ENCODE data around the gene PDE4A.
"Not testable (repeated sequence)": the region's sequence is repeated elsewhere in the genome, so short reads cannot be mapped to it uniquely, and the experiment has no call there.

Gene PDE4A

DNA sequence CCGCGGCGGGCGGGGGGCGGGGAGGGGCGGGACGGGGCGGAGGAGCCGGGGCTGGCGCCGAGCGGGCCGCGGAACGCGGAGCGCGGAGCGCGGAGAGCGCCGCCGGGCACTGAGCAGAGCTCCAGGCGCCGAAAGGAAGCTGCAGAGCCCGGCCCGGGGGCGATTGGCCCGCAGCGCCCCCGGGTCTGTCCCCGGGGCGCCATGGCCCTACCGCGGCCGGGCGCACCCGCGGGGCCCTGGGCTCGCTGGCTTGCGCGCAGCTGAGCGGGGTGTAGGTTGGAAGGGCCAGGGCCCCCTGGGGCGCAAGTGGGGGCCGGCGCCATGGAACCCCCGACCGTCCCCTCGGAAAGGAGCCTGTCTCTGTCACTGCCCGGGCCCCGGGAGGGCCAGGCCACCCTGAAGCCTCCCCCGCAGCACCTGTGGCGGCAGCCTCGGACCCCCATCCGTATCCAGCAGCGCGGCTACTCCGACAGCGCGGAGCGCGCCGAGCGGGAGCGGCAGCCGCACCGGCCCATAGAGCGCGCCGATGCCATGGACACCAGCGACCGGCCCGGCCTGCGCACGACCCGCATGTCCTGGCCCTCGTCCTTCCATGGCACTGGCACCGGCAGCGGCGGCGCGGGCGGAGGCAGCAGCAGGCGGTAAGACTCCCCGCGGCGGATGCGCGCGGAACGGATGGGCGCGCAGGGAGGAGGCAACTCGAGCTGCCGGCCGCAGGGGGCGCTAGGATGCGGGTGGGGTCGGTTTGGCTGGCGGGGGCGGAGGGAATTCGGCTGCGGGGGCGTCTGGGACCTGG is at the start of gene PDE4A:
Gene PDE4A, plus strand, starts transcription at position 95 of the 796 bp plus-strand sequence. Its CDS starts 227 bp downstream, at position 322.
- peak; percentile 46 for DNase-seq (ENCODE audit: low read depth)

DNA sequence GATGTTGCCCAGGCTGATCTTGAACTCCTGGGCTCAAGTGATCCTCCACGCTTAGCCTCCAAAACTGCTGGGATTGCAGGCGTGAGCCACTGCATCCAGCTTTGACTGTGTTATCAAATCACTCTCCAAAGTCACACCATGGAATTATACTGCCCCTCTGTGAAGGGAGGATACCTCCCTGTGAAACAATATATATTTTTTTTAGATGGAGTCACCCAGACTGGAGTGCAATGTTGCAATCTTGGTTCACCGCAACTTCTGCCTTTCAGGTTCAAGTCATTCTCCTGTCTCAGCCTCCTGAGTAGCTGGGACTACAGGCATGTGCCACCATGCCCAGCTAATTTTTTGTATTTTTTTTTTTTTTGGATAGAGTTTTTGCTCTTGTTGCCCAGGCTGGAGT is 47.6 kb upstream of the PDE4A start:
- no peak for DNase-seq (ENCODE audit: low read depth)

DNA sequence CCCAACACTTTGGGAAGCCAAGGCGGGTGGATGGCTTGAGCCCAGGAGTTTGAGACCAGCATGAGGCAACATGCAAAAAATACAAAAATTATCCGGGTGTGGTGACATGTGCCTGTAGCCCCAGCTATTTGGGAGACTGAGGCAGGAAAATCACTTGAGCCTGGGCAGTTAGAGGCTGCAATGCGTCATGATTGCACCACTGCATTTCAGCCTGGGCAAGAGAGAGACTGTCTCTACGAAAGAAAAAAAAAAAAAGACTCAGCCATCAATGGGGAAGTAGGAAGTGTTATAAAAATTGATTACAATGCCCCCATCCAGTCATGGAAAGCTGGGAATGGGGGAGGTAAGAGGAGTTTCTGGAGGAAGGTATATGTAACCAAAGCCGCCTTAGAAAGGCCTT is 45.4 kb upstream of the PDE4A start:
- DNase-seq (ENCODE audit: low read depth), result no peak

DNA sequence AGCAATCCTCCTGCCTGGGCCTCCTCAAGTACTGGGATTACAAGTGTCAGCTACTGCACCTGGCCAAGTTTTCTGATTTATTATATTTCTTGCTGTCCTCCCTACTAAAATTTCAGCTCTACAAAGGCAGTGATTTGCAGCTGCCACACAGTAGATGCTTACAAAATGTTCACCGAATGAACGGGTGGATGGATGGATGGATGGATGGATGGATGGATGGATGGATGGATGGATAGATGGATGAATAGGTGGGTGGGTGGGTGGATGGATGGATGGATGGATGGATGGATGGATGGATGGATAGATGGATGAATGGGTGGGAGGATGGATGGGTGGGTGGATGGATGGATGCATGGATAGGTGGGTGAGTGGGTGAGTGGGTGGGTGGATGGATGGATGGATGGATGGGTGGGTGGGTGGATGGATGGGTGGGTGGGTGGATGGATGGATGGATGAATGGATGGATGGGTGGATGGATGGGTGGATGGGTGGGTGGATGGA is 43.1 kb upstream of the PDE4A start:
- DNase-seq (ENCODE audit: low read depth), result not testable (repeated sequence)

DNA sequence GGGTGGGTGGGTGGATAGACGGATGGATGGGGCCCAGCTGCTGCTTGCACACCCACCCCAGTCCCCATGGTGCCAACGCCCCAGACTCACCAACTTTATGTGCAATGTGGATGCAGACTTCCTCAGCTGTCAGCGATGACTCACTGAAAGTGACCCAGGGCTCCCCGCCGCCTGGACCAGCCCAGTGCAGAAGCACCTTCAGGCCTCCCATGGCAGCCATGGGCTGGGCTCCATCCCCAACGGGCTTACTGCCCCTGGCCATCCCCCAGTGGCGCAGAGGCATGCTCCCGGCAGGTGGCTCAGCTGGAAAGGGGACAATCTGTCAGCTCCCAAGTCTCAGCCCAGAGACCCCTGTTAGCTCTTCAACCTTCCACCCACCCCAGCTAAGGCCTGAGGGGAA is 42.2 kb upstream of the PDE4A start:
- DNase-seq (ENCODE audit: low read depth), result no peak

DNA sequence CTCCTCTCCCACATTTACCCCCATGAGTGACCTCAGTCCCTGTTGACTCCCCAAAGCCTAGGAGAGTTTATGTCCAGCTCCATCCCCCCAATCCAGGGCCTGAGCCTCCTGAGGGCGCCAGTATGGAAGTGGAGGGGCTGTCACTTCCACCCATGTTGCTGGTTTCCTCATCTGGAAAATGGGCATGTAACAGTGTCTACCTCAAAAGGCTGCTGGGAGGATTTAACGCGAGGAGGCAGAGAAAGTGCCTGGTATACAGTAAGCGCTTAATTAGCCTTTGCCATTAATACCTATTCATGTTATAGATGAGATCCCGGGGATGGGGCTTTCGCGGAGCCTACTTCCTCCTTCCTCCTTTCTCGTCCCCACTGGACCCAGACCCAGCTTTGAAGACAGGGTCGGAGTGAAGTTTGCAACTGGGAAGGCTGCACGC is 40.4 kb upstream of the PDE4A start:
- no peak for DNase-seq (ENCODE audit: low read depth)

DNA sequence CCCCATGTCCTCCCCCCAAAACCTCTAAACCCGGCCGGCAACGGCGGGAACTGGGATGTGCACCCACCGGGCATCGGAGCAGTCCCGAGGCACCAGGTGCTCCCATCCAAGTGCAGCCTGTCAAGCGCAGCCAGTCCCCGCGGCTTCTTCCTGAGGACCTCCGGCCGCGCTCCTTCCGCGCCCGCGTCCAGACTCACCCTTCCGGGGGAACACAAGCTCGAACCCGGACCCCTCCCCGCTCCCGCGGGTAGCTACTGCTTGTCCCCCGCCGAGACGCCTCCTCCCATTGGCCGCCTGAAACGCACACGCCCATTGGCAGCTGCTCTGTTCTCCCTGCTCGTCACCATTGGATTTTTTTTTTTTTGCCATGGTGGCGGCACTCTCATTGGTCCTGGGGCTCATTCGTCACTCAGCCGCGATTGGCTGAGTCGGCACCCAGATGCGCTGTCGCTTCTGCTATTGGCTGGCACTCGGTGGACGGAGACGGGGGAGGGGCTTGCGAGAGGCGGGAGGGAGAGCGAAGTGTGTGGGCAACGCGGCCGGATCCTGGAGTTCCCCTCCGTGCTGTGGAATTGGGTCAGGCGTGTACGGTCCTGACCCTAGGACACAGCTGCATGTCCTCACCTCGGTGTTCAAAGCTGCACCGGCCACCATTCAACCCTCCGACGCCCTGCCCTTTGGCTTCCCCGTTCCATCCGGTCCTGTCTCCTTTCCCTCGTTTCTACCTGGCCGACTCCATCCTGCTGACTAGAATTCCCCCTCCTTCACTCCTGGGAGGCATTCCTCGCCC is 39.8 kb upstream of the PDE4A start, which contains the start of gene TYK2:
Gene TYK2, minus strand, starts transcription at position 260 of the 790 bp plus-strand sequence. CDS start 2,166 bp downstream, outside the sequence.
- peak; percentile 99 for DNase-seq (ENCODE audit: low read depth)

DNA sequence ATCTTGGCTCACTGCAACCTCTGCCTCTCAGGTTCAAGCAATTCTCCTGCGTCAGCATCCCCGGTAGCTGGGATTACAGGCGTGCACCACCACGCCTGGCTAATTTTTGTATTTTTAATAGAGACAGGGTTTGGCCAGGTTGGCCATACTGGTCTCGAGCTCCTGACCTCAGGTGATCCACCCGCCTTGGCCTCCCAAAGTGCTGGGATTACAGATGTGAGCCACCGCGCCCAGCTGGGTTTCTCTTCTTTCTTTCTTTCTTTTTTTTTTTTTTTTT is 37.2 kb upstream of the PDE4A start:
- DNase-seq (ENCODE audit: low read depth), result not testable (repeated sequence)

DNA sequence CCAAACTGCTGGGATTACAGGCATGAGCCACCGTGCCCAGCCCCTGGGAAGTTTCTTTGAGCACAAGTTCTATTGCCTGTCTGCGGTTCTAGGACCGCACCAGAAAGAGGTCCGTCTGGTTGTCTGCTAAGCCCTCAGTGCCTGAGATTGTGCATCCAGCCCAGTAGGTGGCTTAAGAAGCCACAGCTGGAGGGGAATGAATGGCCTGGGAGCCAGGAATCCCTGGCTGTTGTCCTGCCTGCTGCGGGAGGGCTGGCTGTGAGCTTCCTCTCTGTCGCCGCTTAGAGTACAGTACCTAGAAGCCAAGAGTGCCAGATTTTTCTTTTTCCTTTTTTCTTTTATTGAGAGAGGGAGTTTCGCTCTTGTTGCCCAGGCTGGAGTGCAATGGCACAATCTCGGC is 35.8 kb upstream of the PDE4A start:
- DNase-seq (ENCODE audit: low read depth), result no peak

DNA sequence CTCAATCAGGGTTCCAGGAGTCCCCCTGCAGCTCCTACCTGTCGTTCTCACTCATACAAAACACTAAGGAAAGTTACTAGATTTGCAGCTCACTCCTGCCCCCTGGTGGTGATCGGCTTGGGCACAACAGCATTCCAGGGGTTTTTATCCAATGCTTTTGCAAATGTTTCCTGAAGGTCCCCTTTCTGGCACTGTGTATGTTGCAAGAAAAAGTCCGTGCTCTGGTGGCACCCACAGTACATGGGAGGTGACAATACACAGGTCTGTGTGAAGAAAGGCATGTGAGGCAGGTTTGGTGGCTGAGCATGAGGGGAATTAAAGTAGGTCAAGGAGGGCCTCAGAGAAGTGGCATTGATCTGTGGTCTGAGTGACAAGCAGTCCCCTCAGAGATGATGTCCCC is 31.4 kb upstream of the PDE4A start:
- peak; percentile 76 for DNase-seq (ENCODE audit: low read depth)

DNA sequence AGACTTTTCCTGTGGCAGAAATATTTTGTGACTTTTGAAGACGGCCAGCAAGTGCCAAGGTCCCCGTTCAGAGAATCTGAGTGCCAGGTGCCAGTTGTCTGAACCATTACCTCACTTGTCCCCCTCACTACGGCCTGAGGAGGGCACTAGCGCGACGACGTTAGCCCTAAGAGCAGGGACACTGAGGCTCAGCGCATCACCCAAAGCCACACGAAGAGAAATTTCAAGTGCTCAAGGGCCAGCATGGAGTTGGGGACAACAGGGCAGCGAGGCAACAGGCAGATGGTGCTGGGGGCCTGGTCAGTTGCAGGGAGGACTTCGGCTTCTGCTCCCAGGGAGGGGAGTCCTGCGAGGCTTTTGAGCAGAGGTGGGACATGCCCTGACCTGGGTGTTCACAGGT is 30.5 kb upstream of the PDE4A start:
- DNase-seq (ENCODE audit: low read depth), result peak; percentile 32

DNA sequence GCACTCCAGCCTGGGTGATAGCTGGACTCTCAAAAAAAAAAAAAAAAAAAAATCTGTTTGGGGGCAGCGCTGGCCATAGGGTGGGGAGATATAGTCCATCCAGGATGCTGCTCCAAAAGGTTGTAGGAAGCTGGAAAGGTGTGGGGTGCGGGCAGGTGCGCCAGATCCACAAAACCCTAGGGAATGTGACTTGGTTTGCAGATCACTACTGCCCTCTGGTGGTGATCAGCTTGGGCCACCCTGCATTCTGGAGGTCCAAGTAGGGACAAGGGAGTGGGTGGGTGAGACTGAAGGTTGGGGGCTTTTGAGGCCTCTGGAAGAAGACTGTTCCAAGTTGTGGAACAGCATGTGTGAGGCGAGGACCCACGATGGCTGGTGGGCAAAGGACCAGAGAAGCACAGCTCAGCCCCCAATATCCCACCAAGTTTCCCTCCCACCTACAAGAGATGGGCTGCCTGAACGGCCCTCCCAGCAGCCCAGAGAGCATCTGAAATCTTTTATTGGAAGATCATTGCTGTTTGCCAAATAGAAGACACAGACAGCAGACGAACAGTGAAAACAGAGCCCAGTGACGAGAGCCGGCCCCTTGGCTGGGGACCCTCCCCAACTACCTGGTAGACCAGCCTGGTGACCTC is 29.6 kb upstream of the PDE4A start:
- peak; percentile 70 for DNase-seq (ENCODE audit: low read depth)

DNA sequence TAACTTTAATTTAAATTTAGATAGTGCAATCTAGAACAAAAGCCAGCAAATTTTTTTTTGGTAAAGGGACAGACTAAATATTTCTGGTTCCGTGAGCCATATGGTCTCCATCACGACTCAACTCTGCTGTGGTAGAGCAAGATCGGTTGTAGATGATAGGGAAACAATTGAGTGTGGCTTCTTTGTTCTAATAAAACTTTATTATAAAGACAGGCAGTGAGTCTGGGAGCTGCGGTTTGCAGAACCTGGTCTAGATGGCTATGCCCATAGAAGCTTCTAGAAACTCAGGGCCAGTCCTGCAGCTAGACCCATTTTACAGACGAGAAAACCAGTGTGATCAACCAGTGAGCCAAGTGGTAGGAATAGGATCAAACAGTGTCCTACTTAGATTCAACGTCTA is 28.2 kb upstream of the PDE4A start:
- DNase-seq (ENCODE audit: low read depth), result no peak

DNA sequence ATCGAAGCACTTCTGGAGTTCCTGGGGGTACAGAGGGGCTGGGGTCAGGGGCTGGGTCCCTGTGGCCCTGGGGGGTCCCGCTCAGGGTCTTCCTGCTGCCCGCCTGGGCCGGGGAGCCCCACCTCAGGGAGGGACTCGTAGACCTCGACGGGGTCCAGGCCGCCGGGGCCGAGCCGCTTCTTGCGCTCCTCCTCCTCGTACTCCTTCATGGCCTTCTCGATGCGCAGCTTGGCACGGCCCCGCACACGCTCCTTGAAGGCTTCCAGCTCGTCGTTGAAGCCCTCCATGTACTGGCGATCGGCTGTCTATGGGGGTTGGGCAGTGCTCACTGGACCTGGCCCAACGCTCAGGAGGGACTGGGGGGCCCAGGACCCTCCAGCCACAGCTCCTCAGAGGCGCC is 27.2 kb upstream of the PDE4A start:
- DNase-seq (ENCODE audit: low read depth), result no peak

DNA sequence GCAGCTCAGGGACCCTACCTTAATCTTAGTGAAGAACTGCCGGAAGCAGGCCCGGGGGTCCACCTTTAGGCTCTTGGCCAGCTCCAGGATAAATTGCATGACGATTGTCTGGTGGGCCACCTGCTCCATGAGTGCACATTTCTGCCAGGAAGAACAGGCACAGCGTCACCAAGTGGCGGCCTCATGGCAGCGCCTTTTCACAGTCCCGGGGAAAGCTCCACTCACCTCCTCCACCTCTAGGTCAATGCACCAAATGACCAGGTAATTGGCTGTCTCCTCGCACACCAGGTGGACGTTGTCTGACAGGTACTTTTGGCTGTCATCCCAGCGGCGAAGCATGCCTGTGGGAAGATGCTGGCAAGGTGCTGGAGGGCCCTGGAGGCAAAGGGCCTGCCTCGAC is 25.3 kb upstream of the PDE4A start:
- DNase-seq (ENCODE audit: low read depth), result no peak

DNA sequence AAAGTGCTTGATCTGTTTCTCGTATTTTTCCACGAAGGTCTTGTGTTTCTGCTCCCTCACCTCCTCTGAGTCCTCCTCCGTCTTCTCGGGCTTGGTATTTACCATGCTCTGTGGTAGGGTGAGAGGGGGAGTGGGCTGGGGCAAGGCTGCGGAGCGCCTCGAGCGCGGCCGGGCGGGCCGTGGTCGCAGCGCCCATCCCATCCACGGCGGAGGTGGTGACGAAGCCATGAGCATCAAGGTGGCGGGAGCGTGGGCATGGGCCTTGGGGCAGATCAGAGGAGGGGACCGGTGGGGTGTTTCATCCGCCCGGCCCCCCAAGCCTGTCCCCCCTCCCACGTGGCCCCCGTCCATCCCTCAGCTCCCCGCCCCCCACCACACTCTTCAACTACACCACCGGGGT is 24.9 kb upstream of the PDE4A start:
- no peak for DNase-seq (ENCODE audit: low read depth)

DNA sequence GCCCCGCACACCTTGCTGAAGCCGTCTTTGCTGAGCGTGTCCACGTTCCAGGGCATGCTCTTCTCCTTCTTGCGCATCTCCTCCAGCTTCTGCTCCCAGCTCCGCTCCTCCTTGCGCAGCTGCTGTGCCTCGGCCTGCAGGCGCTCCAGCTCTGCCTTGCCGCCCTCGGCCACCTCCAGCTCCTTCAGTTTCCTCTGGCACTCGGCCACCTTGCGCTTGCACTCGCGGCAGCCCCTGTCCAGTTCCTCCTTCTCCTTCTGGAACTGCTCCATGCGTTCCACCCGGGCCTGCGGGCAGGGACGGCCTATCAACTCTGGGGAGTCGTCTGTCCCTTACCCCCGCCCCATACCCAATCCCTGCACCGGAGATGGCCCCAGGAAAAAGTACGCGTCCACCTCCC is 24.4 kb upstream of the PDE4A start:
- DNase-seq (ENCODE audit: low read depth), result no peak

DNA sequence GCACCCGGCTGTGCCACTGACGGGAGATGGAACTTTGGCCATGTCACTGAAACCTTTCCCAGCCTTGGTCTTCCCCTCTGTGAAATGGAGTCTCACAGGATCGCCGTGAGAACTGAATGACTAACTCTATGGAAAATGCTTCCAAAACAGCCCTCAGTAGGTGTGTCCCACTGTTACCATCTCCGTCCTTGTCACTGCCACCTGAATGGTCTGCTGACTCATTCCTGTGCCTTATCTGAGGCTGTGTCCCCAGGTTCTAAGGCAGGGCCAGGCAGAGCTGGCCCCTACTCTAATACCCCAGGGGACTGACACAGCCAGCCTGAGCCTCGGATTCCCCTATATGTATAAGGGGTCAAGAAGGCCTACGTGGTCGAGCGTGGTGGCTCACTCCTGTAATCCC is 21.5 kb upstream of the PDE4A start:
- no peak for DNase-seq (ENCODE audit: low read depth)

DNA sequence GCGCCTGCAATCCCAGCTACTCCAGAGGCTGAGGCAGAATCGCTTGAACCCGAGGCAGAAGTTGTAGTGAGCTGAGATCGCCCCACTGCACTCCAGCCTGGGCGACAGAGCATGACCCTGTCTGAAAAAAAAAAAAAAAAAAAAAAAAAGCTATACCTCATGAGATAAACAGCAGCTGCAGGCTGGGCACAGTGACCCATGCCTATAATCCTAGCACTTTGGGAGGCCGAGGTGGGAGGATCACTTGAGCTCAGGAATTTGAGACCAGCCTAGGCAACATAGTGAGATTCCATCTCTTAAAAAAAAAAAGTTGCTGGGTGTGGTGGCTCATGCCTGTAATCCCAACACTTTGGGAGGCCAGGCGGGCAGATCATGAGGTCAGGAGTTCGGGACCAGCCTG is 21.0 kb upstream of the PDE4A start:
- DNase-seq (ENCODE audit: low read depth), result not testable (repeated sequence)

DNA sequence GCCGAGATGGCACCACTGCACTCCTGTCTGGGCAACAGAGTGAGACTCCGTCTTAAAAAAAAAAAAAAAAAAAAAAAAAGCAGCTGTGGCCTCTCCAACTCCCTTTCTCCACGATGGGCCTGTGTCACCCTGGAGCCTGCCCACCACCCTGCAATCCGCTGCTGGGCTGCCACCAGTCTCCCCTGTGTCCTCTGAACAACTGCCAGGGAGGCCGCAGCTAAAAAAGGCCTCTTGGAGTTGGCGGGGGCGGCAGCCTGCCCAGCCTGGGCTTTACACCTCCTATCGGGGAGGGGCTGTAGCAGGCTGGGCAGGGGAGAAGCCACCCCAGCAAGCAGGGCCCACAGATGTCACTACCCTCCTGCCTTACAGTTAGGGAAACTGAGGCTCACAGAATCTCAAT is 20.5 kb upstream of the PDE4A start:
- no peak for DNase-seq (ENCODE audit: low read depth)

DNA sequence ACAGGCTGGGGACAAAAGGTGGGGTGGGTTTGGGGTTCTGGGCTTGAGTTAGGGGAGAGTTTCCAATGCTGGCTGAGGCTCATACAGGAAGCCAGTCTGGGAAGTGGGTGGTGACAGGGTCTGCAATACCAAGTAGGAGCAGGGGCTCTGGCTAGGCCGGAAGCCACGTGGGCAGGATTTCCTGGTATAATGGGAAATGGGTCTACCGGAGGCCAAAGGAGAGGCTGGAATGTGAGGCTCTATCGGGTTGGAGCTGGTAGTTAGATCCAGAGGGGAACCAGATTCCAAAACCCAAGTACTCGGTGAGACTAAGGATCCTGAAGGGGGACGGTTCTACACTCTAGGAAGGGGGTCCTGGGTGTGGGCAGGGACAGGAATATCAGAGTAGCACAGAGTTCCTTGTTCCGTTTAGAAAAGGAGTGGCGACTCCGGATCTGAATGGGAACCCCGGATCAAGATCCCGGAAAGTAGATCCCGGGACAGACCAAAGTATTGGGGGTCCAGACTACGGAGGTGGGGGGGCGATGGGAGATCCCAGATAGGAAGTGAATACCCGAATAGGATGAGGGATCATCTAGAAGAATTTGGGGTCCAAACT is 17.8 kb upstream of the PDE4A start:
- peak; percentile 64 for DNase-seq (ENCODE audit: low read depth)

All from EH (cell line).